Measurements from ENCODE around the gene DGKZ.

The DGKZ gene

DNA sequence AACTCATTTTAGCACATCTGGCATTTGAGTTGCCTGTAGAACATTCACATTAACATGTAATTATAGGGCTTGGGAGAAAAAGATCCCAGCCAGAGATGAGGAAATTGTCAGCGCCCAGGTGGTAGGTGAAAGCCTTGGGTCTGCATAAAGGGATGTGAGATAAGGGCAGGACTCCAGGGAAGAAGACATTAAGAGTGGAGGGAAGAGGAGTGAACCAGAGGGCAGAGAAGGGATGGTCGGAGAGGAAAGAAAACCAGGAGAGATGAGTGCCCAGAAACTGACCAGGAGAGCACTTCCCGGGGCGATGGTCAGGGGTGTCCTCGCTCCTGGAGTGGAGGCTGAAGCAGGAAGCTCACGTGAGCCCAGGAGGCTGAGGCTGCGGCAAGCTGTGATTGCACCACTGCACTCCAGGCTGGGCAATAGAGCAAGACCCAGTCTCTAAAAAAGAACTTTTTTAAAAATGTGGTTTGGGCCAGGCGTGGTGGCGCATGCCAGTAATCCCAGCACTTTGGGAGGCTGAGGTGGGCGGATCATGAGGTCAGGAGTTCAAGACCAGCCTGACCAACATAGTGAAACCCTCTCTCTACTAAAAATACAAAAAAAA, 20.3 kb upstream of the DGKZ start:
- no peak for DNase-seq (ENCODE audit: low read depth)

DNA sequence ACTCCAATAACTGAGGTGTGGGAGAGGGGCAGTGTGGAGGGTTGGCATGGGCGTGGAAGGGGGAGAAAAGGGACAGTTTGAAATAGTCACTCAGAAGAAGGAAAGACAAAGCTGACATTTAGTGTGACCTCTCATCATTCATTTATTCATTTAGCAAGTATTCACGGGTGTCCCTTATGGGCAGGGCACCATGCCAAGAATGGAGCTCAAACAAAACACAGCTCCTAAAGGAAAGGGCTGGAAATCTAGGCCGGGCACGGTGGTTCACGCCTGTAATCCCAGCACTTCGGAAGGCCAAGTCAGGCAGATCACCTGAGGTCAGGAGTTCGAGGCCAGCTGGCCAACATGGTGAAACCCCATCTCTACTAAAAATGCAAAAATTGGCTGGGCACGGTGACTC, 19.4 kb upstream of the DGKZ start:
- DNase-seq (ENCODE audit: low read depth) = no peak

DNA sequence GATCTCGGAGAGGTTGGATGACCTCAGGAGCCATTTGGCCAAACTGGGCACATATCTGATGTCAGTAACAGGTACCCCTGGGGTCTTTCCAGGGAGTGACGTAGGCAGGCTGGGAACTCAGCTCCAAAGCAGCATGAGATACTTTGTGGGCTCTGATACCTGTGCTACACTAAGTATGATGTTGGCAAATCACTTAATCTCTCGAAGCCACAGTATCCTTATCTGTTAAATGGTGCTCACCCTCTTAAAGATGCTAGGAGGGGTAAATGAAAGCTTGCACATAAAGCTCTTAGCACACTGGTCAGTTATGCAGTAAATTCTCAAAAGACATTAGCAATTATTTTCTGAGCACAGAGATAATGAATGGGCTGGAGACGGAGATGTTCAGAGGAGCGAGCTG, 17.1 kb upstream of the DGKZ start:
- no peak for DNase-seq (ENCODE audit: low read depth)

DNA sequence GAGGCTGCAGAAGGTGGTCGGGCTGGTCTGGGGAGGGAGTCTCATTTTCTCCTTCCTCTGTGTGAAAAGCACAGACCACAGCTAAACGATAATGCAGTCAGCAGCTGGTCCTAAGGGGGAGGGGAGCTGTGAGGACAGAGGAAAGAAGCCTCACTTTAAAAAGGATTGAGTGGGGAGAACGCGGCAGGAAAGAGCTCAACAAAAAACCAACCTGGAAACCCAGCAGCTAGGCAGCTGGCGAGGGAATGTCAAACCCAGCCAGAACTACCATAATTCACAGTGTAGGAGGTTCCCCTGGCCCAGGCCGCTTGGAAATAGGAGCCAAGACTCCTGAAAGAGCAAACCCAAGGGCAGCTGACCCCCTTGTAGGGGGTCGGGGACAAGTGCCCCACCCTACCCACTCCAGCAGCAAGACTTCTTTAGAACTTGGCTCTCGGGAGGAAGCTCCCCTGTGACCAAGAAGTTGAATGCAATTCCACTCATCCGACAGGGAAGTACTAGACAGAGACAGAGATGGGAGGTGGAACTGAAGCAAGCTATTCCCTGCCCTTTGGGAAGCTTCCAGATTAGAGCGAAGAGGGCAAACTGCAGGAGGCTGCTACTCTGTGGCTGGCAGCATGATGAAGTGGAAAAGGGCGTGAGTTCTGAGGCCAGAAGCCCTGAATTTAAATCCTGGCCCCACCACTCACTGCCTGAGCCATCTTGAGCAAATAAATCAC, 16.5 kb upstream of the DGKZ start:
- DNase-seq (ENCODE audit: low read depth) = no peak

DNA sequence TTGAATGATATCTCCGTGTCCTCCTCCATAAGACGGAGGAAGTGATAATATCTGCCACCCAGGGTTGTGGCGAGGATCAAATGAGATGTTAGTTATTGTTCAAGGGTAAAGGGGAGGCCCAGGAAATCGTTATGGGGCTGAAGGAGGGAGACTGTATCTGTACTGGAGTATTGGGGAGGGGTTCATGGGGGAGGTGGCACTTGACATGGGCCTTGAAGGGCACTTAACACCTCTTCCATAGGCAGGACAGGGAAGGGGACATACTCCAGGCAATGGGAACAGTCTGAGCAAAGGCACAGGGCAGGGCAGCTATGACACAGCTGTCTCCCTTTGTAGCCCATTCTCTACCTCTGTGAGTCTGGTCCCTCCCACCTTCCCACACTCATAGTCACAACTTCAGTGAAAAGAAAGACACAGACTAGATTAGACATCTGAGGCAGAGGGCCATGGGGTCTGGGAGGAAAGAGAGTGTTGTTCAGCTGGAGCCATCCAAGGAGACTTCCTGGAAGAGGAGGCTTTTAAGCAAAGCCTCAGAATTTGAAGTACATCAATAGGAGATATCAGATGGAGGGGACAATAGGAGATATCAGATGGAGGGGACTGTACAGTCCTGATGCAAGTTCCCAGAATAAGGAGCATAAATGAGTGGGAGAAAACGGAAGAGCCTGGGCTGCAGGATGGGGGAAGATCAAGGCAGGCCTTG, 15.8 kb upstream of the DGKZ start:
- DNase-seq (ENCODE audit: low read depth) = no peak

DNA sequence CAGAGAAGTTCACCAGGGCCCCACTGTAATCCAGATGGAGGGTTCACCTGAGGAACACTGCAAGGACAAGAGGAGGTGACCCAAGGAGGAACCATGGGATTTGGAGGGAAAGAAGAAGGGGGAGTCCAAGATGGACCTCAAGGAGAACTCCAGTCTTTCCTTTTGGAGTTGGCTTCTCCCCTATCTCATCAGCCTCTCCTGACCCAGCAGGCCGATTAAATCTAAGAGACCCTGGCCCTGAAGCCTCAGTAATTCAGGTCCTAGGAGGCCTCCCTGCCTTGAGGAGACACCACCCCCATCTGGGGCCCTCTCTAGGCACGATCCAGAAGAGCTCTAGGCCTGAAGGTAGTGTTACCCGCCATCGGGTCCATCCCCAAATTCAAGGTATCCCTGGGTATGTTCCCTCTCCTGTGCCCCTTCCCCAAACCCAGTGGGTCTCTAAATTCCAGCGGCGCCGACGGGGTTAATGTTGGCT, 15.1 kb upstream of the DGKZ start:
- DNase-seq (ENCODE audit: low read depth) = no peak

DNA sequence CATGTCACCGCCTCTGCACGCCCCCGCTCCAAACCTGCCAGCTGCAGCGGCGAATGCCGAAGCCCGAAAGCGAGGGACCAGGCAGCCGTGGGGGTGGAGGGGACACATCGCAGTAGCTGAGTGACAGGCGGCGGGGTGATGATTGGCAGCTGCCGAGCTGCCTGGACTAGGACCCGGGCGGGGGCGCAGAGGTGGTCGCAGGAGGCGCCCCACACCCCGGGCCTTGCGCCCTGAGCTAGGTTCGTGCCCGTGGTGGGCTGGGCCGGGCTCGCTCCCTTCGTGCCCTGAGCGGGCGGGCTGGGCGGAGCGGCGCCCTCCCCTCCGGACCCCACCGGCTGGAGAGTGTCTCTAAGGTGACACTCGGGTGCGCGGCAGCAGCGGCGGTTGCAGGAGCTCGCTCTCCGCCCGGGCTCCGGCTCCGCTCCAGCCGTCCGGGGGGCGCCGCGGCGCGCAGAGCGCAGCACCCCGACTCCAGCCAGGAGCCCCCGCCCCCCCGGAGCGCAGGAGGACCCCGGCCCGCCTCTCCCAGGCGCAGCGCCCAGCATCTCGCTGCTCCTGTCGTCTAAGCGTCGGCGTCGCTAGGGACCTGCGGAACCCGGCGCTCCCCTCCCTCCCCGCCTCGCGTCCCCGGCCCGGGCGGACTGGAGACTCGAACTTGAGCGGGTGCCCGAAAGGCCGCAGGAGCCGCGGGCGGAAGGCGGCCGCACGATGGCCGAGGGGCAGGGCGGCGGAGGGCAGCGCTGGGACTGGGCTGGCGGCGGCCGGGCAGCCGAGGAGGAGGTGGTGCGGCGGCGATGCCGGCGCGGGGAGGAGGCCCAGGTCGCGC, 14.5 kb upstream of the DGKZ start:
- no peak for DNase-seq (ENCODE audit: low read depth)

DNA sequence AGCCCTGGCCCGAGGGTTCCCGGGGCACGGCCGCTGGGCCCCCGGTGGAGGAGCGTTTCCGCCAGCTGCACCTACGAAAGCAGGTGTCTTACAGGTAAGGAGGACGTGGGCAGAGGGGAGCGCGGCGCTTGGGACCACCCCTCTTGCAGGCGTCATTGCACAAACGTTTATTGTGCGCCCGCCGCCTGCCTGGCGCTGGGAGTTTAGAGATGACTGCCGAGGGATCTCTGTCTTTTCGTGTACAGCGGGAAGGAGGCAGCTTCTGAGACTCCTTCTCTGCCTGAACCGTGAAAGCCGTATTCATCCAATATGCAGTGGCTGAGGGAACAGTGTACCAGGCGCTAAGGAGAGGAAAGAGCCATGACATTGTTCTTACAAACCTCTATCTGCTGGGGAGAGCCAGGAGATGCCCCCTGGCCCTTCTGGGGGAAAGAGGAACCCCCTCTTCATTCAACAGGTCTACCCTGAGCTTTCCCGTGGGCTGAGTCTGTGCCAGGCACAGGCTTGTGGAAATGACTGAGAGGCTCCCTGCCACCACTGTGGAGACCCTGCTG, 13.8 kb upstream of the DGKZ start:
- DNase-seq (ENCODE audit: low read depth) = no peak

DNA sequence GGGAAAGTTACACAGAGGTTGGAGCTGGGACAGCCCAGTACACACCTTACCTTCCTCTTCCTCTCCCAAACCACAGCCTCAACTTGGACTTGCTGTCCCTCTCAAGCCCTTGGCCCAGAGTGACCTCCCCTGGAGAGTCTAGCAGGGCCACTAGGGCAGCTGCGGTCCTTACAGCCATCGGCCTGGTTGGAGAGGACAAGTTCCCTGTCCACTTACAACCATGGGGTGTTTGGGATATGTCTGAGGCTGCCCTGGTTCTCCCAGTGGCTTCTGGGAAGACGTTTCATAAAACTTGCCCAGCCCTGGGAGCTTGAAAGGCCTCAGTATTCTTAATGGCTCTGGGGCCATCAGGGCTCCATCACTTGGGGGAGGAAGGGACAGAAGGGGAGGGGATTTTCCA, 13.1 kb upstream of the DGKZ start:
- no peak for DNase-seq (ENCODE audit: low read depth)

DNA sequence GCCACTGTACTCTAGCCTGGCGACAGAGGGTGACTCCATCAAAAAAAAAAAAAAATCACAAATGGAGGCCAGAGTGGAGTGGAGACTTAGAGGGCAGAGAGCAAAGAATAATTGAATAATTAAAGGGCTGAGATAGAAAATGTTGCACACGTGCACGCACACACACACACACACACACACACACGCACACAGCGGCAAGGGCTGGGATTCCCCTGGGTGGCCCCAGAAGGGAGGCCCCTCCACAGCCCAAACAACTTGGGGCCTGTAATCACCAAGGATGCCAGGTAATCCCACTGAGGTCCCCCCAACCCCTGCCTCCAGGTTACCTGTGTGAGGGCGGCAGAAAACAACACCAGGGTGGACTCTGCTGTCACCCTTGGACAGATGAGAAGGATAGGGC, 12.0 kb upstream of the DGKZ start:
- no peak for DNase-seq (ENCODE audit: low read depth)

DNA sequence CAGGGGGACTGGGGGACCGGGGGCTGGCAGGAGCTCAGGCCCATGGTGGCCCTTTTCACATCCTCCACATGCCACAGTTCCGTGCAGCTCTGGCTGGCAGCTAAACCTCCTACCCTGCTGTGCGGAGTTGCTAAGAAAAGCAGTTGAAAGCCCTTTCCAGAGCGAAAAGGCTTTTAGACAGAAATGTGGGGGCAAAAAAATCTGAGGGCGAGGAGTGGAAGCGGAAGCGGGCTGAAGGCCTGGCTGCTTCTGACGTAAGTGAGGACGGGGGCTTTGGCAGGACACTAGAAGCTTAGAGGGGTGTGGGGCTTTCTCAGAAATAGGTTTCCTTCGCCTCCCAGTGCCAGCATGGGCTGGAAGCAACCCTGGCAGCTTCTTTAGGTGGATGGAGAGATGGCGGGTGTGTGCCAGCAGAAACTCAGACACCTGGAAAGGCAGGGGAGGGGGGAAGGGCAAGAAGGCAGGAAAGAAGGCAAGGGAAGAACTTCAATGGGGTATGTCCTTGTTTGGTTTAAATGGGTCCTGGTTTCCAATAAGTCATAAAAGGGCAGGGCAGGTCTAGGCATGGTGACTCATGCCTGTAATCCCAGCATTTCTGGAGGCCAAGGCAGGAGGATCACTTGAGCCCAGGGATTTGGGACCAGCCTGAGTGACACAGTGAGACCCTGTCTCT, 11.2 kb upstream of the DGKZ start:
- DNase-seq (ENCODE audit: low read depth) = no peak

DNA sequence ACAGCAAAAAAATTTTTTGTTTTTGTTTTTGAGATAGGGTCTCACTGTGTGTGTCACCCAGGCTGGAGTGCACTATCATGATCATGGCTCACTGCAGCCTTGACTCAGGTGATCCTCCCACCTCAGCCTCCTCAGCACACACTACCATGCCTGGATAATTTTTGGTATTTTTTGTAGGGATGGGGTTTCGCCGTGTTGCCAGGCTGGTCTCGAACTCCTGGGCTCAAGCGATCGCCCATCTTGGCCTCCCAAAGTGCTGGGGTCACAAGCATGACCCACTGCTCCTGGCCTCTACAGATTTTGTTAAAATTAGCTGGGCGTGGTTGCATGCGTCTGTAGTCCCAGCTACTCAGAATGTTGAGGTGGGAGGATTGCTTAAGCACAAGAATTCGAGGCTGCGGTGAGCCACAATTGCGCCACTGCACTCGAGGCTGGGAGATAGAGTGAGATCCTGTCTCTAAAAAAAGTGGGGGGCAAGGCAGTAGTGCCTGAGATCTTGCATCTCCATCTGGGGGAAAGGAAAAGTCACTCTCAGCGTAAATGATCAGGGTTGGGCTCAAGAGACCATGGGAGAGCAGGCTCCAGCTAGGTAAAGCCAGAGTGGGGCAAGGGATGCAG, 10.6 kb upstream of the DGKZ start:
- DNase-seq (ENCODE audit: low read depth) = peak; percentile 89

DNA sequence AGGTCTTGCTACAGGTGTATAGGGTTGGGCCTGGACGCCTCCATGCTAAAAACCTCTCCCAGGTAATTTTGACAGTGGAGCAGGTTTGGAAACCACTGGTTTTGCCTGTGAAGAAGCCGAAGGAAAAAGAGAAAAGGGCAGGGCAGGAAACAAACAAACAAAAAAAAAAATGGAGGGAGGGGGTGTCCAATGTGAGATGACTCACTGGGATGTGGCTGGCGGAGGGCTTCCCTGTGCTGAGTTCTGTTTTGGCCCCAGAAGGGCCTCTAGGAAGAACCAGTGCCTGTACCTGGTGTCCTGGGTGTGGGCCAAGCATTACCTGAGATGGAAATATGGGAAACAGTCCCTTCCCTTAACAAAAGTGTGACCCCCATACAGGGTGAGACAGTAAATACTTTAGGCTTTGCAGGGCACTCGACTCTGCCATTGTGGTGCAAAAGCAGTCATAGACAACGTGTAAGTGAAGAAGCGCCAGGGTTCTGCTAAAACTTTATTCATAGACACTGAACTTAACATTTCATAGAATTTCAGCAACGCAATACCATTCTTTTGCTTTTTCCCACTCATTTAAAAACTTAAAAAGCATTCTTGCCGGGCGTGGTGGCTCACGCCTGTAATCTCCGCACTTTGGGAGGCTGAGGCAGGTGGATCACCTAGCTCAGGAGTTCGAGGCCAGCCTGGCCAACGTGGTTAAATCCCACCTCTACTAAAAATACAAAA, 9.5 kb upstream of the DGKZ start:
- DNase-seq (ENCODE audit: low read depth) = no peak

DNA sequence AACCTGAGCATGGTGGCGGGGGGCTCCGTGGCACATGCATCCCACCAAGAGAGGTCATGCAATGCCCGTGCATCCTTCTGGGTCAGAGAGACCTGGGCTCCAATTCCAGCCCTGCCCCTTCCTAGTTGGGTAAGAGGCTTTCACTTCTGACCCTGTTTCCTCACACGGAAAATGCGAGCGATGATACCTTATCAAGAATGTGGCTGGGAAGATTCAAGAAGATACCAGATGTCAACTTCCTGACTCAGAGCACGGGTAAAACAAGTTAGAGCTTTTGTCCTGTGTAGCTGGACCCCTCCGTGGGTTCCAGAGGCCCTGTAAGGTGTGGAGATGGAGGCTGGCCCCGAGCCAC, 8.7 kb upstream of the DGKZ start:
- peak; percentile 67 for DNase-seq (ENCODE audit: low read depth)

DNA sequence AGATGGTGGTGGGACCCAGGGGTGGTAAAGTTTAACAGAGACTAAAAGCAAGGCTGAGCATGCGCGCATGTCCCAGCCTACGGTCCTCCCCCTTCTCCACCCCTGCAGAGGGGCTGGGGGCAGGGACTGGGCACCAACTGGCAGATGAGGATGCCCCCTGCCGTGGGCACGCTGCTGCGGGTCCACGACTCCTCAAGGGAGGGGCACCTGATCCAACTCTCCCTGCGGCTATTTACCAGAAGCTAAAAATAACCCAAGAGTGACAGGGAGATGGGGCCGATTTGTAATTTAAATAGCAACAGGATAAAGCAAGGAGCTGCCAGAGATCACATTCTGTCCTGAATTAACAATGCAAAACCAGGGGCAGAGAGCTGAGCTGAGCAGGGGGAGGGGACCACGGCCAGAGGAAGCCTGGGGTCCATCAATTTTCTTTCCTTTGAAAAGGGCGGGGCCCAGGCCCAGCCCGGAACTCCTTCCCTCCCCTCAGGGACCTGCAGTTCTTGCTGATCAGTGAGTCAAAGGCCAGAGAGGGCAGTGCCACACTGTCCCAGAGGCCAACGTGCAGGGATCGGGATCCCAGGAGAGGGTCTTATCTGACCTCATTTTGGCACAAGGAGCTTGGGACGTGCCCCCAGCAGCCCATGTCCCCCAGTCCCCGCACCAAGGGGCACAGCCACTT, 8.1 kb upstream of the DGKZ start:
- no peak for DNase-seq (ENCODE audit: low read depth)

DNA sequence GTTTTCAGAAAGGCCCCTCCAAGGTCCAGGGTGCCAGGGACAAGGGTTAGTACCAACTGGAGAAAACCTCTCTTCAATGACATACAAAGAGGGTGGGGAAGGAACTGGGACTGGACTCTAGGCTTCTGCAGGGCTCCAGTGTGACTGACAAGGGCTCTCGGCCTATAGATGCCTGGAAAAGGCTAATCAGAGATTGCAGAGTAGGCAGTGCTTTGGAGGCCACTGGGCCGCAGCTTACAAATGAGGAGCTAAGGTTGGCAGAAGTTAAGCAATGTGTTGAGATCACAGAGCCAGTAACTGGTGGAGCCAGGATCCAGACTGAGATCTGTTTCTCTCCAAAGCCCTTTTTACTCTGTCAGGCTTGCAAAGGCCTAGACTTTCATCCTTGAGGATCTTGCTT, 7.4 kb upstream of the DGKZ start:
- peak; percentile 50 for DNase-seq (ENCODE audit: low read depth)

DNA sequence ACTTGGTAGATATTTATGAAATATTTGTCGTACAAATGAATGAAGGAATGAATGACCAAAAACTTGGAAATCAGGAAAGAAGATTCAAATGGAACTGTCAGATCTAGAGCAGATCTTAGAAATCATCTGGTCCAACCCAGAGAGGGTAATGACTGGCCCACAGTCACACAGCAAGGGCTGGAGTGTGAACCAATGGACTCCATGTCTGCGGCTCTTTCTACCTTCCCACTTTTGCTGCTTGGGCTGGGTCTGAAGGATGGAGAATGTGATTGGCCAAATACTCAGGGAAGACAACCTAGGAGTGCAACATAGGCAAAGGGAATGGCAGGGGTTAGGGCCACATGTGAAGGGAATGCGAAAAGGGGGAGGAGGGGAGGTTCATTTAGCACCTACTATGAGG, 5.8 kb upstream of the DGKZ start:
- DNase-seq (ENCODE audit: low read depth) = no peak

DNA sequence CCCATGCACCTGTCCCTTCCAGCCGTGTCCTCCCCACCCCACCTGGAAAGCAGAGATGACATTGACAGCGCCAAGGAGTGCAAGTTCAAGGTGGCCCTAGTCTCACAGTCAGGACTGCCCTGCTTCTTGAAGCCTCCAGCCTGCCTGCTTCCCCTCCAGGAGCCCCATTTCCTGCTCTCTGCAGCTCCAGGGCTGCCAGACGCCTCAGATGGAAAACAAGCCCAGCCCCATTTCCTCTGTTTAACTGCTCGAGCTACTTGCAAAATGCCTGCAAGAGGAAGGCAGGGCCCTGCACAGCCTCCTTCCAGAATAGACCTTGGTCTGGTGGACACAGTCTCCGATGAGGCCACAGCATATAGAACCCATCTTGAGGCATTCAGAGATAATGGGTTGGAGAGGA, 5.0 kb upstream of the DGKZ start:
- DNase-seq (ENCODE audit: low read depth) = peak; percentile 41

DNA sequence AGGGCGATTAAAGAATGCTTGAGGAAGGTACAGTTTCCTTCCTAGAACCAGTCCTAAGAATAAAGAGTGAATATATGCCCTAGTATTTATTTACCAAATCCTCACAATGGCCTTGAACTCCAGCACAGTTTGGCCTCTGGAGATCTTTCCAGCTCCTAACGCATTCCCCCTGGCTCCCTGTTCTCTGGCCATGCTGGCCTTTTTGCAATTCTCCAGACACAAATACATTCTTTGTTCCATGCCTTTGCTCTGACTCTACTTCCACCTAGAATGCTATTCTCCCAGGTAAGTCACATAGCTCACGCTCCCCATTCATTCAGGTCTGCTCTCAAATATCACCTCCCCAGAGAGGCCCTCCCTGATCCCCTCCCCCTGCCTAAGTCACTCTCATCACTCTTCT, 3.7 kb upstream of the DGKZ start:
- DNase-seq (ENCODE audit: low read depth) = no peak

DNA sequence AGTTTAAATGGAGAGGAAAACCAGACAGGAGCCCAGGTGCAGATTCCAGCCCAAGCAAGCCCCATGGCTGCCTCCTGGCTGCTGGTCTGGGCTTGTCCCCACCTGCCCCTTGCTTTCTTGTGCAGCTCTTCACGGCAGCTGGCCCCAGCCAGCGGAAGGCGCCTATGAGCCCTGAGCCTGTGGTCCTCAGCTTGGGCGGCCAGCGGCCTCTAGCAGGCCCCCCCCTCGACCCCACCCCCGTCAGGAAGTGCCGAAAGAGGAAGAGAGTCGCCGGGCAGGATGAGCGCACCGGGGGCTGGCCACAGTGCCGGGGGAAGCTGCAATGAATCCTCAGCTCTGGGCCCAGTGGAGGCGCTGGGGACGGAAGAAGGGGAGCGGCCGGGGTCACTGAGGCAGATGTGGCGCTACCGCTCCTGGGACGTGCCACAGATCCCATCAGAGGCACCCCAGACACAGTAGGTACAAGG, 2.1 kb upstream of the DGKZ start:
- DNase-seq (ENCODE audit: low read depth) = no peak

Measured in iris pigment epithelial cell (primary cell).